AG09309 (cell line): Measurements from ENCODE around the gene NDC1.

Experiments
- DNase-seq: peaks from one replicate; pipeline ENCODE4 v3.0.0-alpha.2; 2010; ENCODE audit warnings: low read depth
- H3K4me3 ChIP-seq: 2 replicates; pipeline ENCODE4 v1.5.1; 2011; ENCODE audit warnings: mild to moderate bottlenecking, low read depth, low read length, moderate library complexity; ENCODE audit not compliant: control insufficient read depth
- CTCF ChIP-seq: IDR thresholded peaks from 2 replicates; pipeline ENCODE4 v1.5.1; 2011; ENCODE audit warnings: mild to moderate bottlenecking, low read depth, low read length, inconsistent platforms; ENCODE audit not compliant: insufficient read depth, control insufficient read depth; ENCODE audit errors: missing control alignments

NDC1 gene

GRCh38 chr1:53738205-53739108 lies 99.6 kb downstream of the NDC1 start:
- no peak for TF ChIP-seq CTCF
- no peak for DNase-seq

GRCh38 chr1:53737648-53738204 lies 100.4 kb downstream of the NDC1 start:
- peak overlapping the region; percentile 61 for H3K4me3 ChIP-seq
- TF ChIP-seq CTCF: no peak
- DNase-seq: no peak

More at GRCh38 chr1:53738205-53739108, 99.6 kb downstream of the NDC1 start:
- H3K4me3 ChIP-seq: peak overlapping the region; percentile 61

GRCh38 chr1:53736290-53736689 lies 101.8 kb downstream of the NDC1 start:
- peak overlapping the region; percentile 61 for H3K4me3 ChIP-seq
- TF ChIP-seq CTCF: no peak
- DNase-seq: peak; percentile 52

- DNase-seq: no peak
- no peak for TF ChIP-seq CTCF
- peak overlapping the region; percentile 61 for H3K4me3 ChIP-seq
Observed at GRCh38 chr1:53735681-53736080, 102.4 kb downstream of the NDC1 start.

- H3K4me3 ChIP-seq: peak overlapping the region; percentile 61
- no peak for TF ChIP-seq CTCF
- DNase-seq: no peak
Observed at GRCh38 chr1:53735261-53735660, 102.8 kb downstream of the NDC1 start.

- DNase-seq: peak; percentile 83
Observed at GRCh38 chr1:53734650-53735211, 103.4 kb downstream of the NDC1 start.

More at GRCh38 chr1:53734650-53735211, 103.4 kb downstream of the NDC1 start:
- peak overlapping the region; percentile 22 for H3K4me3 ChIP-seq
- no peak for TF ChIP-seq CTCF
